Nephron (organoid): ENCODE measurements around the gene UXT.

Experiments used
- H3K27ac Mint-ChIP-seq, 3 experiments: 2 replicates each; pipeline ENCODE4 v1.8.0; 2020; ENCODE audit warnings: mixed read lengths in 3 of 3, mild to moderate bottlenecking in 2 of 3, moderate library complexity in 1 of 3
- H3K27me3 Mint-ChIP-seq: 2 replicates; pipeline ENCODE4 v1.8.0; 2021; ENCODE audit warnings: low read depth, mild to moderate bottlenecking, moderate library complexity, mixed read lengths
- H3K36me3 Mint-ChIP-seq: 2 replicates; pipeline ENCODE4 v1.8.0; 2020; ENCODE audit warnings: low read depth, mixed read lengths
- H3K4me1 Mint-ChIP-seq: 2 replicates; pipeline ENCODE4 v1.8.0; 2020; ENCODE audit warnings: mixed read lengths
- H3K4me3 Mint-ChIP-seq, 3 experiments: 2 replicates each; pipeline ENCODE4 v1.8.0; 2020; ENCODE audit warnings: mild to moderate bottlenecking in 3 of 3, mixed read lengths in 3 of 3, moderate library complexity in 2 of 3
- H3K9me3 Mint-ChIP-seq: 2 replicates; pipeline ENCODE4 v1.8.0; 2020; ENCODE audit warnings: mixed read lengths
- CTCF ChIP-seq, 3 experiments: fragments of 200-600 bp; sonication (generic); IDR thresholded peaks; one replicate each; pipeline ENCODE4 v1.5.0; 2021; ENCODE audit warnings: antibody characterized with exemption in 3 of 3; ENCODE audit not compliant: unreplicated experiment in 3 of 3

UXT gene

GRCh38 chrX:47619486-47620302 is 39.3 kb downstream of the UXT start, which contains the start of gene SYN1:
TSS of gene SYN1 (minus strand) at chrX:47619857. CDS start at chrX:47619728, 129 bp downstream.
- H3K4me1 Mint-ChIP-seq: no peaks in the 10 kb centered on the region
- no peaks in the 10 kb centered on the region for H3K36me3 Mint-ChIP-seq
- H3K9me3 Mint-ChIP-seq: peaks cover 25% of the 10 kb centered on the region
- no peak for TF ChIP-seq CTCF (IDR thresholded peaks at IDR 0.05; ENCODE audit: unreplicated experiment in 3 of 3)
- H3K27me3 Mint-ChIP-seq: peaks cover 54% of the 10 kb centered on the region
- H3K4me3 Mint-ChIP-seq: peak within 1 kb of the TSS; percentile 57 to 70 (median 69)
- no peak within 1 kb of the TSS for H3K27ac Mint-ChIP-seq

GRCh38 chrX:47618923-47619485 is 40.0 kb downstream of the UXT start:
- Mint-ChIP-seq H3K27me3 (peaks cover 56% of the 10 kb centered on the region), H3K9me3 (peaks cover 25% of the 10 kb centered on the region)
- no peak for TF ChIP-seq CTCF (IDR thresholded peaks at IDR 0.05; ENCODE audit: unreplicated experiment in 3 of 3)

GRCh38 chrX:47614618-47615017 is 44.4 kb downstream of the UXT start:
- TF ChIP-seq CTCF (IDR thresholded peaks at IDR 0.05; ENCODE audit: unreplicated experiment in 3 of 3): no peak
- Mint-ChIP-seq H3K4me1 (no peaks in the 10 kb centered on the region), H3K36me3 (no peaks in the 10 kb centered on the region), H3K9me3 (peaks cover 22% of the 10 kb centered on the region), H3K27ac (no peak overlapping the region), H3K4me3 (no peak overlapping the region), H3K27me3 (peaks cover 19% of the 10 kb centered on the region)

More at GRCh38 chrX:47618923-47619485, 40.0 kb downstream of the UXT start:
- H3K27ac Mint-ChIP-seq: no peak overlapping the region
- no peaks in the 10 kb centered on the region for H3K36me3 Mint-ChIP-seq
- peak overlapping the region; percentile 57 to 70 (median 69) for H3K4me3 Mint-ChIP-seq
- no peaks in the 10 kb centered on the region for H3K4me1 Mint-ChIP-seq

- Mint-ChIP-seq H3K4me3 (no peak overlapping the region), H3K27ac (no peak overlapping the region), H3K36me3 (no peaks in the 10 kb centered on the region), H3K4me1 (no peaks in the 10 kb centered on the region), H3K9me3 (peaks cover 14% of the 10 kb centered on the region), H3K27me3 (peaks cover 11% of the 10 kb centered on the region)
- TF ChIP-seq CTCF (IDR thresholded peaks at IDR 0.05; ENCODE audit: unreplicated experiment in 3 of 3): no peak
Observed at GRCh38 chrX:47613082-47613481, 45.9 kb downstream of the UXT start.

DNA sequence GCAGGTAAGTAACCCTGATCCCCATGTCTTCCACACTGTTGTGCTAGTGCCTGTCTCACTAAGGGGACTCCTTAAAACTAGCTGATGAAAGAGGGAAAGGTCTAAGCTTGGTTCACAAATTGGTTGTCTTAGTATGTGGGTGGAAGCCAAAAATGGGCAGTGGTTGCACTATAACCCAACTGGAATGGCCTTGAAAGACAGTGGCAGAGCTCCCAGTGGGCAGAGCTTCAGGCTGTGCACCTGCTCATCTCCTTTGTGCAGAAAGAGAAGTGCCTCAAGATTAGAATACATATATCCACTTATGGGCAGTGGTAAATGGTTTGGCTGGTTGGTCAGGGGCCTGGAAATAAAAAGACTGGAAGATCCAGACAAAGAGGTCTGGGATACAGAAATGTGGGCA is 46.6 kb downstream of the UXT start:
- Mint-ChIP-seq H3K4me1 (no peaks in the 10 kb centered on the region), H3K36me3 (no peaks in the 10 kb centered on the region), H3K9me3 (peaks cover 7% of the 10 kb centered on the region), H3K27me3 (peaks cover 5% of the 10 kb centered on the region), H3K4me3 (no peak overlapping the region), H3K27ac (no peak overlapping the region)
- TF ChIP-seq CTCF (IDR thresholded peaks at IDR 0.05; ENCODE audit: unreplicated experiment in 3 of 3): no peak
